Adrenal gland (tissue), 12 donors: ENCODE data around the gene CNOT10. TPM values are rescaled to one million over a fixed set of nuclear protein-coding genes. Genes with fewer than 3 reads are reported as not detected.

Source experiments
- DNase-seq, 7 donors: peaks; one replicate each; pipeline ENCODE4 v3.0.0-alpha.2; 2019 to 2020
- H3K27ac ChIP-seq, 5 donors: fragments of 200-600 bp; sonication (generic) in 4 of 5; 1 replicate in 3 of 5; 2 replicates in 2 of 5; pipeline versions ENCODE4 v1.5.1 to v1.8.0; 2016 to 2020; ENCODE audit warnings: mild to moderate bottlenecking in 1 of 5
- H3K27me3 ChIP-seq: fragments of 200-600 bp; 2 replicates; pipeline ENCODE4 v1.8.0; 2021
- H3K36me3 ChIP-seq, 2 donors: fragments of 200-600 bp; replicated peaks in 1 of 2; 1 replicate in 1 of 2; 2 replicates in 1 of 2; pipeline versions ENCODE4 v1.5.1 to v1.8.0; 2018 to 2022
- H3K4me1 ChIP-seq, 2 donors: fragments of 200-600 bp; replicated peaks in 1 of 2; 1 replicate in 1 of 2; 2 replicates in 1 of 2; pipeline versions ENCODE4 v1.5.1 to v1.8.0; 2018 to 2021
- H3K4me3 ChIP-seq, 4 donors: fragments of 200-600 bp; sonication (generic) in 3 of 4; one replicate each; pipeline ENCODE4 v1.5.1; 2016 to 2018
- H3K9me3 ChIP-seq, 3 donors: fragments of 200-600 bp; sonication (generic) in 1 of 3; replicated peaks in 1 of 3; 1 replicate in 2 of 3; 2 replicates in 1 of 3; pipeline versions ENCODE4 v1.5.1 to v1.8.0; 2016 to 2021
- POLR2A ChIP-seq, 2 donors: fragments of 450-650 bp; IDR thresholded peaks; one replicate each; pipeline ENCODE4 v1.6.1; 2017; ENCODE audit warnings: antibody characterized with exemption in 2 of 2, mild to moderate bottlenecking in 2 of 2, moderate library complexity in 1 of 2
- WGBS, 4 donors: extraction: QIAGEN DNeasy Blood & Tissue Kit in 2 of 4; methylation state at CpG; one replicate each; pipeline versions ENCODE4 v1.1.5 to v1.1.7; 2013 to 2017; 5-methylcytosine and 5-hydroxymethylcytosine counted together
- intact Hi-C, 2 donors: fragments of 100-400 bp; cut with DNase I; formaldehyde crosslinking; loops; one replicate each; pipeline versions ENCODE4 v1.14.1 to v1.15.0; 2022 to 2023
- polyA plus RNA-seq, 3 donors: library from polyadenylated mRNA; stranded (reverse); fragments of 200-250 nt in 2 of 3; fragments of 350-450 nt in 1 of 3; fragmentation: Illumina TruSeq in 1 of 3; extraction: RNeasy Lipid Tissue Mini Kit (QIAGEN cat#74804) in 1 of 3; gene quantifications; one replicate each; pipeline ENCODE4 v1.2.3, GENCODE V29; 2013 to 2014
- total RNA-seq, 9 donors: library from RNA; depleted of rRNA in 4 of 9; stranded (reverse); fragments of >200 nt in 4 of 9; fragments of 120-200 nt in 1 of 9; fragmentation: NEBNext Ultra II Directional in 1 of 9; extraction: Animal tissue kit (Norgen Biotek cat#: 25700) in 1 of 9; gene quantifications; one replicate each; pipeline versions ENCODE4 v1.1.0 to v1.2.4, GENCODE V29; 2013 to 2023
- TF ChIP-seq, protein P1 (sequence below), 6 experiments: fragments of 450-650 bp in 4 of 6; fragments of 200-600 bp in 2 of 6; sonication (generic) in 1 of 6; IDR thresholded peaks; 1 replicate in 5 of 6; 2 replicates in 1 of 6; pipeline versions ENCODE4 v1.5.1 to v1.8.0; 2016 to 2021; ENCODE audit warnings: antibody characterized with exemption in 6 of 6, mild to moderate bottlenecking in 2 of 6, moderate library complexity in 1 of 6
- donor health status: healthy with polysubstance abuse.
- donor health status: Bipolar disorder and iron deficiency.
- donor health status: DM: yes; HTN: yes; CAD: no.
- donor health status: DM: no; HTN: no; CAD: no.
- donor health status: DM: no; HTN: no; CAD: no.
- donor health status: DM: yes; HTN: yes; CAD: no.

CNOT10 gene
- total and polyA plus RNA-seq, 12 donors, result 15.3 to 32.1 (median 25.5) TPM

DNA sequence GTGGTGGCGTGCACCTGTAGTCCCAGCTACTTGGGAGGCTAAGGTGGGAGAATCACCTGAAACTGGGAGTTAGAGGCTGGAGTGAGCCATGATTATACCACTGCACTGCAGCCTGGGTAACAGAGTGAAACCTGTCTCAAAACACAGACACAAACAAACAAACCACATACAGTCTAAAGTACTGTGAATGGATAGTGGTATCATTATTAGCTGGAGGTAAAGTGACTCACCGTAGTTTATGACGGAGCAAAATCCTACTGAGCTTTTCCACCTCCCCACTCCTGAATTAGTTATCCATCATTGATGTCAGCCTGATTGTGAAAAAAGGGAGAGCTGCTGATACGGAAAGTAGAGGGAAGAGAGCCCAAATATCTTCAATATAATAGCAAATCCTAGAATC lies 3.2 kb upstream of the CNOT10 start:
- Histone ChIP-seq H3K9me3 (no peaks in the 10 kb centered on the region), H3K27ac (no peak overlapping the region), H3K27me3 (no peaks in the 10 kb centered on the region), H3K4me1 (peaks cover 7 to 21% of the 10 kb centered on the region in 2 donors), H3K36me3 (no peaks in the 10 kb centered on the region), H3K4me3 (no peak overlapping the region)
- 68 to 83% (median 77%) methylated on average over 4 of the region's 4 CpGs for WGBS, 4 donors
- TF ChIP-seq POLR2A (IDR thresholded peaks at IDR 0.05), result no peak
- TF ChIP-seq, protein P1, sequence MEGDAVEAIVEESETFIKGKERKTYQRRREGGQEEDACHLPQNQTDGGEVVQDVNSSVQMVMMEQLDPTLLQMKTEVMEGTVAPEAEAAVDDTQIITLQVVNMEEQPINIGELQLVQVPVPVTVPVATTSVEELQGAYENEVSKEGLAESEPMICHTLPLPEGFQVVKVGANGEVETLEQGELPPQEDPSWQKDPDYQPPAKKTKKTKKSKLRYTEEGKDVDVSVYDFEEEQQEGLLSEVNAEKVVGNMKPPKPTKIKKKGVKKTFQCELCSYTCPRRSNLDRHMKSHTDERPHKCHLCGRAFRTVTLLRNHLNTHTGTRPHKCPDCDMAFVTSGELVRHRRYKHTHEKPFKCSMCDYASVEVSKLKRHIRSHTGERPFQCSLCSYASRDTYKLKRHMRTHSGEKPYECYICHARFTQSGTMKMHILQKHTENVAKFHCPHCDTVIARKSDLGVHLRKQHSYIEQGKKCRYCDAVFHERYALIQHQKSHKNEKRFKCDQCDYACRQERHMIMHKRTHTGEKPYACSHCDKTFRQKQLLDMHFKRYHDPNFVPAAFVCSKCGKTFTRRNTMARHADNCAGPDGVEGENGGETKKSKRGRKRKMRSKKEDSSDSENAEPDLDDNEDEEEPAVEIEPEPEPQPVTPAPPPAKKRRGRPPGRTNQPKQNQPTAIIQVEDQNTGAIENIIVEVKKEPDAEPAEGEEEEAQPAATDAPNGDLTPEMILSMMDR (IDR thresholded peaks at IDR 0.05), result no peak
- intact Hi-C loops, result no loop called here
- no peak for DNase-seq

DNA sequence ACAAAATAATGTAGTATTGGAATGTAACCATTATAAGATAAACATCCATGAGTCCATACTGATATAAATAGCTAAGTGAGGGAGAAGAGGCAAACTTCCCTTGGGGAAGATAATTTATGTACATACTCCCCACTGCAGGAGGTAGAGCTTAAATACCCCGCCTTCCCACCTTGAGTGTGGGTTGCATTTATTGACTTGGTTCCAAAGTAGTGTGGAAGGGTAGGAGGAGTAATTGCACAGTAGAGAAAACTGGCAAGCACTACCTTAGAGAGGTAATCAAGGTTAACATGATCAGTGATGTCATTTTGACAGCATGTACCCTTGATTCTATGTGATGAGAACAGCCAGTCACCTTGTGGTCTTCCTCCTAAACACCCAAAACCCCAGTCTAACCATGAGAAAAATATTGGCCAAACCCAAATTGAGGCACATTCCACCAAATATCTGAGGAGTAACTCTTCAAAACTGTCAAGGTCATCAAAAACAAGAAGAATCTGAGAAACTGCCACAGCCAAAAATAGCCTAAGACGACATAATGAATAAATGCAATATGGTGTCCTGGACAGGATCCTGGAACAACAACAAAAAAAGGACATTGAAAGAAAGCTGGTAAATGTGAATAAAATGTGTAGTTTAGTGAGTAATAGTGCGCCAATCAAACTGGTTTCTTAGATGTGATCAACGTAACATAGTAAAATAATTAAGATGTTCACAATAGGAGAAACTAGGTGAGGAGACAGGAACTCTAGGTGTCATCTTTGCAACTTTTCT lies 774 bp upstream of the CNOT10 start:
- no peaks in the 10 kb centered on the region for H3K36me3 ChIP-seq
- no peaks in the 10 kb centered on the region for H3K27me3 ChIP-seq
- TF ChIP-seq, protein P1 (IDR thresholded peaks at IDR 0.05), result no peak
- no peak for TF ChIP-seq POLR2A (IDR thresholded peaks at IDR 0.05)
- peak overlapping the region in 2 of 4 donors; percentile 91 to 92 for H3K4me3 ChIP-seq
- WGBS, 4 donors, result 36 to 42% (median 36%) methylated on average over 4 of the region's 4 CpGs
- peak overlapping the region; percentile 3 to 90 (median 75) for H3K27ac ChIP-seq
- no peaks in the 10 kb centered on the region for H3K9me3 ChIP-seq
- peaks cover 7 to 25% of the 10 kb centered on the region in 2 donors for H3K4me1 ChIP-seq
- intact Hi-C loops, result no loop called here
- no peak for DNase-seq

DNA sequence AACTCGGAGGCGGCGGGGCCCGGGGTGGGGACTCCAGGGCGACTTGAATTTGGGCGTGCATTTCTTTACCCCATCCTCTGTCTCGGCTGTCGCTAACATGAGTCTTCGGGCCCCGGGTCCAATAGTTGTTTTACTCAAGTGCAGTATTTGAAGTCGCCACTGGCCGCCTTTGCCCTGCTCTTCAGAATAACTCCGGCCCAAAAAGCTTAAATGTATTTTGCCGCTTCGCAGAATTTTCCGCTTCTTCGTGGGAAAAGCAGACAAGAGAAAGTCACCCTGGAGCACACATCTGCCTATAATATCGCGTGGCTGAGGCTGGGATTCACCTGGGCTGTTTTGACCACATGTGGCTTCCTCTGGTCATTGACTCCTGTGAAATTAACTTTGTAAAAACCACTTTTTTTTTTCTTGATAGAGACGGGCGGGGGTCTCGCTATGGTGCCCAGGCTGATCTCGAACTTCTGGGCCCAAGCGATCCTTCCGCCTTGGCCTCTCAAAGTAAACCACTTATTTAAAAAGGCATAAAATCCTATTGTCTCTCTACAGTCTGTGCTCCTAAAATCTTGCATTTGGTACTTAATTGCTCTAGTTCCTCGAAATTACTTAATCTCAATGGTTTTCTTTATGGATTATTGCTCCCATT lies 676 bp downstream of the CNOT10 start:
- Histone ChIP-seq H3K27me3 (no peaks in the 10 kb centered on the region), H3K27ac (peak overlapping the region in 4 of 5 donors; percentile 37 to 90 (median 68)), H3K4me1 (peaks cover 7 to 31% of the 10 kb centered on the region in 2 donors), H3K9me3 (no peaks in the 10 kb centered on the region), H3K36me3 (no peaks in the 10 kb centered on the region), H3K4me3 (peak overlapping the region; percentile 5 to 92 (median 74))
- 7 to 13% (median 9%) methylated on average over 16 to 26 of the region's 26 CpGs for WGBS, 4 donors
- DNase-seq, result peak in 1 of 7 donors; percentile 61
- intact Hi-C loops, result no loop called here
- TF ChIP-seq, protein P1 (IDR thresholded peaks at IDR 0.05), result no peak
- TF ChIP-seq POLR2A (IDR thresholded peaks at IDR 0.05), result no peak

DNA sequence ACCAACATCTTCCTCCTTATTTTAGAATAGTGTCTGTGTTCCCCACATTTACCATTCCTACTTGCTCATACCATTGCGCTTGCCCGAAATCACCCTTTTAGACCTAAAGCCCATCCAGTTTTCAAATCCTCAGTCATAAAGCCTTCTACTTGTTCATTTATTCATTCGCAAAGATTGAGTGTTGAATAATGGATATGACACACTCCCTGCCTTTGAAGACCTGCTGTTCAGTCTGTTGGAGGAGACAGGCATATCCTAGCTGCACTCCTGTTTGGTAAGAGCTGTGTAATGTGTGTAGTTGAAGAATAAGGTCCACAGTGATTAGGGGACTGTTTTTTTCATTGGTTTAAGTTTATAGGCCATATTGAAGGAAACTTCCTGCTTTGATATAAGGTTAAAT lies 1.7 kb downstream of the CNOT10 start:
- Histone ChIP-seq H3K9me3 (no peaks in the 10 kb centered on the region), H3K4me3 (no peak overlapping the region), H3K27ac (no peak overlapping the region), H3K36me3 (no peaks in the 10 kb centered on the region), H3K4me1 (peaks cover 7 to 31% of the 10 kb centered on the region in 2 donors), H3K27me3 (no peaks in the 10 kb centered on the region)
- intact Hi-C loops, result no loop called here
- WGBS, 4 donors, result 89 to 96% (median 93%) methylated on average over 3 of the region's 3 CpGs
- no peak for DNase-seq
- no peak for TF ChIP-seq POLR2A (IDR thresholded peaks at IDR 0.05)
- TF ChIP-seq, protein P1 (IDR thresholded peaks at IDR 0.05), result no peak
